DND-41 (cell line): Measurements from ENCODE around the gene FAM222A.

ENCODE experiments used
- CTCF ChIP-seq: IDR thresholded peaks from 2 replicates; pipeline ENCODE4 v1.5.1; 2012; ENCODE audit warnings: borderline replicate concordance, low read length, moderate library complexity, mild to moderate bottlenecking; ENCODE audit not compliant: poor library complexity, severe bottlenecking; ENCODE audit errors: extremely low read depth
- EZH2 ChIP-seq: IDR thresholded peaks from 3 replicates; pipeline ENCODE4 v1.6.1; 2012; ENCODE audit warnings: borderline replicate concordance, low read depth, mild to moderate bottlenecking, moderate library complexity, low read length, inconsistent platforms; ENCODE audit not compliant: severe bottlenecking

- TF ChIP-seq CTCF: no peak
- no peak for TF ChIP-seq EZH2
Measured at GRCh38 chr12:109680264-109681005, 33.2 kb upstream of the FAM222A start.
